ENCODE results near the gene CYP4F2.
"Not testable (repeated sequence)": the region's sequence is repeated elsewhere in the genome, so short reads cannot be mapped to it uniquely, and the experiment has no call there.

The CYP4F2 gene

GRCh38 chr19:15913830-15914229 is 16.0 kb upstream of the CYP4F2 start:
- H3K4me1 Mint-ChIP-seq, result peaks cover 2% of the 10 kb centered on the region
- no peak for DNase-seq

DNA sequence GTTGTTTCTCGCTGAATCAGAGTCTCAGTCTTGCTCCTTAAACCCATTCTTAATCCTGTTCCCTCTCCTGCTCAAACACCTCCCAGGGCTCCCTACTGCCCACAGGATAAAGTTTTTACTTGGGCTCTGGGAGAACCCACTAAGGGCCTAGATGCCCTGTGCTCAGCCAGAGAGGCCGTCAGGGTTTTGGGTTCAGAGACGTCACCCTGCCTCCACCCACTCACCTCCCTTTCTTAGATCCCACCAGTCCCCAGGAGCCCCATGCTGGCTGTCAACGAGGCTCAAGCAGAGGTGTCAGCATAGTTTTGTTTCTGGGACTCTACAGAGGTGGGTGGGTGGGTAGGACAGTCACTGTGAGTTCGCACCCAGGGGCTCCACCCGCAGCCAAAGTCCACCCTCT is 15.5 kb upstream of the CYP4F2 start:
- H3K36me3 Mint-ChIP-seq (ENCODE audit: low read depth), result peaks cover 4% of the 10 kb centered on the region
- H3K27ac Mint-ChIP-seq, result no peak overlapping the region
- DNase-seq (no peak), ATAC-seq (no peak)
- peaks cover 8% of the 10 kb centered on the region for H3K9me3 Mint-ChIP-seq
- H3K27me3 Mint-ChIP-seq, result peaks cover 55% of the 10 kb centered on the region
- H3K4me3 Mint-ChIP-seq, result no peak overlapping the region
- peaks cover 2% of the 10 kb centered on the region for H3K4me1 Mint-ChIP-seq

More at GRCh38 chr19:15913830-15914229, 16.0 kb upstream of the CYP4F2 start:
- Mint-ChIP-seq H3K9me3 (peaks cover 8% of the 10 kb centered on the region), H3K4me3 (no peak overlapping the region), H3K27me3 (peaks cover 54% of the 10 kb centered on the region), H3K36me3 (ENCODE audit: low read depth) (peaks cover 4% of the 10 kb centered on the region), H3K27ac (no peak overlapping the region)
- ATAC-seq, result no peak

DNA sequence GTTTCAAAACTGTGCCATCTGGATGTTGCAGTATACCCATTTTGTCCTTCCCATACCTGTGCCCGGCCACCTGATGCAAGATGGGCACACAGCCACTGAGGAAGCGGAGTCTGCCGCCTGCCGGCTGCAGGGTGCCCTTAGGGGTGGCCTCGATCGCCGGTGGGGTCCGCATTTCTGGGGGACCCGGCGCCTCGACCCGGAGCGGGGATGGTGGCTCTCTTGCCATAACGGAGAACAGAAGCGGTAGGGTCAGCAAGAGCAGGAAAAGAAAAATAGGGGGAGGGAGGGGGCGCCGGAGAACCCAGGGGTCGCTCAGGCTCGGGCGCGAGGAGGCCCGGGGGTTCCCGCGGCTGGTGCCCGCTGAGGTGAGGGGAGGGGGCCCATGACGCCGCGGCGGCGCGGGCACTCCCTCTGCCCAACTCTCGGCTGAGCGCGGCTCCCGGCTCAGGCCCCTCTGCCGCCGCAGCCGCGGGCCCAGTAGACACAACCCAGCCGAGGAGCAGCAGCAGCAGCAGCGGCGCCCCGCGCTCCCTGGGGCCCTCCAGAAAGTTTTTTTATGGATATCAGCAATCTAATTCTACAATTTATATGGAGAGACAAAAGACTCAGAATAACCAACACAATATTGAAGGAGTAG is 13.8 kb upstream of the CYP4F2 start:
- Mint-ChIP-seq H3K27me3 (peaks cover 54% of the 10 kb centered on the region), H3K4me3 (no peak overlapping the region), H3K4me1 (peaks cover 2% of the 10 kb centered on the region), H3K36me3 (ENCODE audit: low read depth) (peaks cover 4% of the 10 kb centered on the region), H3K27ac (no peak overlapping the region), H3K9me3 (peaks cover 14% of the 10 kb centered on the region)
- DNase-seq, result no peak
- ATAC-seq, result no peak

DNA sequence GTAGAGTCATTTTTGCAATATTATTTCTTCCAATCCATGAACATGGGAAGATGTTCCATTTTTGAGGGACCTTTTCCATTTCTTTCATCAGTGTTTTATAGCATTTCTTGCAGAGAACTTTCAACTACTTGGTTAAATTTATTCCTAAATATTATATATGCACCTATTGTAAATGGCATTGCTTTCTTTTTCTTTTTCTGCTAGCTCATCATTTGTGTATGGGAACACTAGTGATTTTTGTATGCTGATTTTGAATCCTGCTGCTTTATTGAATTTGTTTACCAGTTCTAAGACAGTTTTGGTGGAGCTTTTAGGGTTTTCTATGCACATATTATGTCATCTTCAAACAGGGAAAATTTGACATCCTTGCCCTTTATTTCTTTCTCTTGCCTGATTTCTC is 7.2 kb upstream of the CYP4F2 start:
- ATAC-seq, result no peak
- Mint-ChIP-seq H3K36me3 (ENCODE audit: low read depth) (no peaks in the 10 kb centered on the region), H3K9me3 (peaks cover 14% of the 10 kb centered on the region), H3K4me1 (peaks cover 9% of the 10 kb centered on the region), H3K4me3 (no peak overlapping the region), H3K27me3 (peaks cover 36% of the 10 kb centered on the region), H3K27ac (no peak overlapping the region)
- DNase-seq, result no peak

GRCh38 chr19:15902898-15903297 is 5.0 kb upstream of the CYP4F2 start:
- H3K4me3 Mint-ChIP-seq; H3K27ac Mint-ChIP-seq; DNase-seq; H3K36me3 Mint-ChIP-seq (ENCODE audit: low read depth); ATAC-seq; H3K4me1 Mint-ChIP-seq: not testable (repeated sequence)
- H3K9me3 Mint-ChIP-seq, result peaks cover 14% of the 10 kb centered on the region
- H3K27me3 Mint-ChIP-seq, result peaks cover 36% of the 10 kb centered on the region

DNA sequence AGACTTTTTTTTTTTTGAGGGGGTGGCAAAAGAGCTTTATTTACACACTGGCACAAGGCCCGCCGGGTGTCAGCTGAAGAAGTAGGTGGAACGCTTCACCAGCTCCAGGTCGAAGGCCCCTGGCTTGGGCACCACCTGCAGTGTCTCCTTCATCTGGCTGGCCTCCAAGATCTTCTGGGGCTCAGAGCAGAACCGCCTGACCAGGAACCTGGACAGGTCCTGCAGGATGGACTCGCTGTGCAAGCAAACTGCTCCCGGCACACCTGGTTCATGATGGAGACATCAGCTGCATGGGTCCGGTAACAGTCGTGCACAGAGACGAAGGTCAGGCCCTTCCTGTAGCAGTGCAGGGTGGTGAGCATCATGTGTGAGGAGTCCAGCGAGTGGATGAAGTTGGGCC is 4.4 kb upstream of the CYP4F2 start:
- DNase-seq (no peak), ATAC-seq (no peak)
- Mint-ChIP-seq H3K27ac (no peak overlapping the region), H3K9me3 (peaks cover 11% of the 10 kb centered on the region), H3K4me3 (no peak overlapping the region), H3K4me1 (peaks cover 9% of the 10 kb centered on the region), H3K27me3 (peaks cover 33% of the 10 kb centered on the region), H3K36me3 (ENCODE audit: low read depth) (no peaks in the 10 kb centered on the region)

GRCh38 chr19:15900504-15900903 is 2.6 kb upstream of the CYP4F2 start:
- Mint-ChIP-seq H3K4me1 (peaks cover 9% of the 10 kb centered on the region), H3K36me3 (ENCODE audit: low read depth) (no peaks in the 10 kb centered on the region), H3K9me3 (peaks cover 9% of the 10 kb centered on the region), H3K27me3 (peaks cover 28% of the 10 kb centered on the region), H3K4me3 (peak overlapping the region; percentile 66), H3K27ac (no peak overlapping the region)
- DNase-seq (no peak), ATAC-seq (no peak)

- ATAC-seq; H3K9me3 Mint-ChIP-seq; H3K27ac Mint-ChIP-seq; H3K4me1 Mint-ChIP-seq; H3K36me3 Mint-ChIP-seq (ENCODE audit: low read depth); DNase-seq: not testable (repeated sequence)
- Mint-ChIP-seq H3K4me3 (peak overlapping the region; percentile 66), H3K27me3 (peaks cover 26% of the 10 kb centered on the region)
Measured at GRCh38 chr19:15900032-15900431, 2.2 kb upstream of the CYP4F2 start.

DNA sequence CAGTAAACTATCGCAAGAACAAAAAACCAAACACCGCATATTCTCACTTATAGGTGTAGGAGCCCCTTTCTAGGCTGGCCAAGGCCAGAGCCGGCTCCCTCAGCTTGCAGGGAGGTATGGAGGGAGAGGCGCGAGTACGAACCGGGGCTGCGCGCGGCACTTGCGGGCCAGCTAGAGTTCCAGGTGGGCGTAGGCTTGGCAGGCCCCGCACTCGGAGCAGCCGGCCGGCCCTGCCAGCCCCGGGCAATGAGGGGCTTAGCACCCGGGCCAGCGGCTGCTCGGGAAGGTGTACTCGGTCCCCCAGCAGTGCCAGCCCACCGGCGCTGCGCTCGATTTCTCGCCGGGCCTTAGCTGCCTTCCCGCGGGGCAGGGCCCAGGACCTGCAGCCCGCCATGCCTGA is 1.7 kb upstream of the CYP4F2 start:
- H3K36me3 Mint-ChIP-seq (ENCODE audit: low read depth); ATAC-seq; H3K27ac Mint-ChIP-seq; DNase-seq; H3K4me1 Mint-ChIP-seq; H3K9me3 Mint-ChIP-seq; H3K4me3 Mint-ChIP-seq: not testable (repeated sequence)
- H3K27me3 Mint-ChIP-seq, result peaks cover 22% of the 10 kb centered on the region

GRCh38 chr19:15897026-15897737 is 692 bp downstream of the CYP4F2 start:
- no peak overlapping the region for H3K4me3 Mint-ChIP-seq

DNA sequence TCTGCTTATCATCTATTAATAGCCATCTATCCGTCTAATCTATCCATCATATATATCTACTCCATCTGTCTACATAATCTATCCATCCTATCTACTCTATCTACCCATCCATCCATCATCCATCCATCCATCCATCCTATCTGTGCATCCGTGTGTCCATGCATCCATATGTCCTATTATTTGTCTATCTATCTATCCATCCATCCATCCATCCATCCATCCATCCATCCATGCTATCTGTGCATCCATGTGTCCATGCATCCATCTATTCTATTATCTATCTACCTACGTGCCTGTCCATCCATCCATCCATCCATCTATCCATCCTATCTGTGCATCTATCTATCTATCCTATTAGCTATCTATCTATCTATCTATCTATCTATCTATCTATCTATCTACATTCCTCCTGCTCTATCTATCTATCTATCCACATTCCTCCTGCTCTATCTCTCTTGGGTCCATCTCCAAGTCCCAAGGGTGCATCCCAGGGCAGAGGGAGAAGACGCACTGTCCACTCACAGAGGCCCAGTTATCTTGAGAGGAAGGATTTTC is 1.9 kb downstream of the CYP4F2 start:
- Mint-ChIP-seq H3K27ac (no peak overlapping the region), H3K36me3 (ENCODE audit: low read depth) (no peaks in the 10 kb centered on the region), H3K4me1 (peaks cover 9% of the 10 kb centered on the region), H3K9me3 (no peaks in the 10 kb centered on the region), H3K4me3 (no peak overlapping the region), H3K27me3 (peaks cover 25% of the 10 kb centered on the region)
- no peak for ATAC-seq
- DNase-seq, result no peak

More at GRCh38 chr19:15897026-15897737, 692 bp downstream of the CYP4F2 start:
- Mint-ChIP-seq H3K4me1 (peaks cover 9% of the 10 kb centered on the region), H3K36me3 (ENCODE audit: low read depth) (no peaks in the 10 kb centered on the region), H3K9me3 (no peaks in the 10 kb centered on the region), H3K27me3 (peaks cover 25% of the 10 kb centered on the region), H3K27ac (no peak overlapping the region)
- ATAC-seq, result no peak
- no peak for DNase-seq

- Mint-ChIP-seq H3K36me3 (ENCODE audit: low read depth) (no peaks in the 10 kb centered on the region), H3K27ac (no peak overlapping the region), H3K9me3 (no peaks in the 10 kb centered on the region), H3K4me1 (no peaks in the 10 kb centered on the region), H3K4me3 (no peak overlapping the region), H3K27me3 (peaks cover 18% of the 10 kb centered on the region)
- ATAC-seq (no peak), DNase-seq (no peak)
Measured at GRCh38 chr19:15894359-15894758, 3.5 kb downstream of the CYP4F2 start.

- no peaks in the 10 kb centered on the region for H3K36me3 Mint-ChIP-seq (ENCODE audit: low read depth)
- no peak overlapping the region for H3K4me3 Mint-ChIP-seq
- no peaks in the 10 kb centered on the region for H3K9me3 Mint-ChIP-seq
- no peak for ATAC-seq
- H3K4me1 Mint-ChIP-seq, result no peaks in the 10 kb centered on the region
- DNase-seq, result no peak
- H3K27ac Mint-ChIP-seq, result no peak overlapping the region
- peaks cover 14% of the 10 kb centered on the region for H3K27me3 Mint-ChIP-seq
Measured at GRCh38 chr19:15893477-15893876, 4.4 kb downstream of the CYP4F2 start.

GRCh38 chr19:15892012-15892411 is 5.9 kb downstream of the CYP4F2 start:
- DNase-seq, result no peak
- no peak overlapping the region for H3K27ac Mint-ChIP-seq
- peaks cover 9% of the 10 kb centered on the region for H3K27me3 Mint-ChIP-seq
- no peak for ATAC-seq
- H3K9me3 Mint-ChIP-seq, result no peaks in the 10 kb centered on the region
- H3K4me3 Mint-ChIP-seq, result no peak overlapping the region
- no peaks in the 10 kb centered on the region for H3K36me3 Mint-ChIP-seq (ENCODE audit: low read depth)
- no peaks in the 10 kb centered on the region for H3K4me1 Mint-ChIP-seq

GRCh38 chr19:15891434-15891833 is 6.4 kb downstream of the CYP4F2 start:
- Mint-ChIP-seq H3K27me3 (peaks cover 9% of the 10 kb centered on the region), H3K4me1 (no peaks in the 10 kb centered on the region), H3K4me3 (no peak overlapping the region), H3K36me3 (ENCODE audit: low read depth) (no peaks in the 10 kb centered on the region), H3K9me3 (no peaks in the 10 kb centered on the region), H3K27ac (no peak overlapping the region)
- DNase-seq, result no peak
- ATAC-seq, result no peak

Data from activated naive CD8-positive, alpha-beta T cell treated with anti-CD3 and anti-CD28 coated beads, Interleukin-2, amount 50 U/mL, for 24 hours (primary cell).